A673 (cell line): ENCODE measurements around the gene HMOX2.

Source experiments
- EZH2 ChIP-seq: fragments of 200-600 bp; sonication (generic); IDR thresholded peaks from 2 replicates; pipeline ENCODE4 v1.6.1; 2017; ENCODE audit warnings: borderline replicate concordance, low read depth, mild to moderate bottlenecking, mixed read lengths, antibody characterized with exemption, low read length; ENCODE audit not compliant: poor library complexity, severe bottlenecking
- TF ChIP-seq, protein P1 (sequence below): fragments of 300-800, 200-600 bp; sonication (generic); conservative IDR thresholded peaks from 2 replicates; pipeline ENCODE4 v1.5.1; 2017; ENCODE audit warnings: low read depth, mild to moderate bottlenecking, antibody characterized with exemption, low read length, moderate library complexity, mixed read lengths

DNA sequence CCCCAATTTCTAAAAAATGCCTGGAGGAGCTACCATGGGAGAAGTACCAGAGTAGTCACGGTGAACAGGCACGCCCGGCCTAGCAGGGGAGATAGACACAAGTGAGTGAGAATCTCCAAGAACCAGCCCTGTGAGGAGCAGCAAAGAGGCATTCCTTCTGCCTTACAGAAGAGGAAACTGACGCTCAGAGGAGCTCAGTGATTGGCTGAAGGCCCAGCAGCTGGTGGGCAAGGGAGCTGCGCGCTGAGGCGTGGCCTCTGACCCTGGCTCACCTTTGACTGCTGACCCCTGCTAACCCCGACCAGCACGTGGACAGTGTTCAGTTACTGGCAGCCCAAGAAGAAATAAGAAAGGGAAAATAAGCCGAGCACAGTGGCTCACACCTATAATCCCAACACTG lies 81.8 kb downstream of the HMOX2 start:
- TF ChIP-seq, protein P1, sequence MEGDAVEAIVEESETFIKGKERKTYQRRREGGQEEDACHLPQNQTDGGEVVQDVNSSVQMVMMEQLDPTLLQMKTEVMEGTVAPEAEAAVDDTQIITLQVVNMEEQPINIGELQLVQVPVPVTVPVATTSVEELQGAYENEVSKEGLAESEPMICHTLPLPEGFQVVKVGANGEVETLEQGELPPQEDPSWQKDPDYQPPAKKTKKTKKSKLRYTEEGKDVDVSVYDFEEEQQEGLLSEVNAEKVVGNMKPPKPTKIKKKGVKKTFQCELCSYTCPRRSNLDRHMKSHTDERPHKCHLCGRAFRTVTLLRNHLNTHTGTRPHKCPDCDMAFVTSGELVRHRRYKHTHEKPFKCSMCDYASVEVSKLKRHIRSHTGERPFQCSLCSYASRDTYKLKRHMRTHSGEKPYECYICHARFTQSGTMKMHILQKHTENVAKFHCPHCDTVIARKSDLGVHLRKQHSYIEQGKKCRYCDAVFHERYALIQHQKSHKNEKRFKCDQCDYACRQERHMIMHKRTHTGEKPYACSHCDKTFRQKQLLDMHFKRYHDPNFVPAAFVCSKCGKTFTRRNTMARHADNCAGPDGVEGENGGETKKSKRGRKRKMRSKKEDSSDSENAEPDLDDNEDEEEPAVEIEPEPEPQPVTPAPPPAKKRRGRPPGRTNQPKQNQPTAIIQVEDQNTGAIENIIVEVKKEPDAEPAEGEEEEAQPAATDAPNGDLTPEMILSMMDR, result no peak
- TF ChIP-seq EZH2, result no peak
